KMS-11 (cell line): ENCODE data around the gene TCP10L.

Source experiments
- H2AFZ ChIP-seq: fragments of 200-600 bp; sonication (generic); 2 replicates; pipeline ENCODE4 v1.6.1; 2016; ENCODE audit warnings: antibody characterized with exemption, mixed run types, low read depth
- H3K27ac ChIP-seq: fragments of 200-600 bp; sonication (generic); 2 replicates; pipeline ENCODE4 v1.6.1; 2016; ENCODE audit warnings: mild to moderate bottlenecking, mixed run types
- H3K27me3 ChIP-seq: fragments of 200-600 bp; sonication (generic); 2 replicates; pipeline ENCODE4 v1.6.1; 2017; ENCODE audit warnings: mild to moderate bottlenecking, low read depth, mixed run types, moderate library complexity; ENCODE audit not compliant: insufficient read depth
- H3K36me3 ChIP-seq: fragments of 200-600 bp; sonication (generic); 2 replicates; pipeline ENCODE4 v1.6.1; 2017; ENCODE audit warnings: mild to moderate bottlenecking, mixed run types; ENCODE audit not compliant: insufficient read depth
- H3K4me1 ChIP-seq: fragments of 200-600 bp; sonication (generic); 2 replicates; pipeline ENCODE4 v1.6.1; 2016; ENCODE audit warnings: mild to moderate bottlenecking, low read depth, mixed run types; ENCODE audit not compliant: poor library complexity, severe bottlenecking
- H3K4me2 ChIP-seq: fragments of 200-600 bp; sonication (generic); 2 replicates; pipeline ENCODE4 v1.7.0; 2016; ENCODE audit warnings: mild to moderate bottlenecking, mixed run types
- H3K4me3 ChIP-seq: fragments of 200-600 bp; sonication (generic); IDR thresholded peaks from 2 replicates; pipeline ENCODE4 v1.6.1; 2017; ENCODE audit warnings: low read depth, low read length, mixed read lengths; ENCODE audit not compliant: insufficient read depth
- H3K79me2 ChIP-seq: fragments of 200-600 bp; sonication (generic); 2 replicates; pipeline ENCODE4 v1.6.1; 2016; ENCODE audit warnings: low read depth, mixed run types; ENCODE audit not compliant: insufficient read depth
- H3K9ac ChIP-seq: fragments of 200-600 bp; sonication (generic); 2 replicates; pipeline ENCODE4 v1.6.1; 2016; ENCODE audit warnings: mild to moderate bottlenecking, mixed run types
- H4K20me1 ChIP-seq: fragments of 200-600 bp; sonication (generic); 2 replicates; pipeline ENCODE4 v1.6.1; 2016; ENCODE audit warnings: mild to moderate bottlenecking, mixed run types; ENCODE audit not compliant: insufficient read depth
- TF ChIP-seq, protein P1 (sequence below): fragments of 200-600 bp; sonication (generic); conservative IDR thresholded peaks from 2 replicates; pipeline ENCODE4 v1.6.1; 2017; ENCODE audit warnings: low read depth, mild to moderate bottlenecking, antibody characterized with exemption, low read length, moderate library complexity, mixed read lengths

Gene TCP10L

DNA sequence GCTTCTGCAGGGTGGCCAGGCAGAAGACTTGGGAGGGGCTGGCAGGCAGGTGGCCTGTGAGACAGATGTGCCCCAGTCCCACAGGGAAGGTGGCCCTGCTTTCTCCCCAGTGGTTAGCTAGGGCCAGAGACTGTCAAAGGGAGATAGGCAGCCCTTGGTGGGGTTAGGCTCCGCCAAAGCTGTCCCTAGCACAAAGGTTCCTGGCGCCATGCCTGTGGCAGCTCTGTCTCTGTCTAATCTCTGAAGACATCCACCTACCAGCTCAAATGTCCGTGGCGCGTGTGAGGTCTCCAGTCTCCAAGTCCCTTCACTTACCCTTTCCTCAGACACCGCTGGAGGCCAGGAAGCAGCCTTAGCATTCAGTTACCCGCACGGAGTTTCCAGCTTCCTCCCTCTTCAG lies 17.7 kb downstream of the TCP10L start:
- Histone ChIP-seq H3K4me3 (no peak overlapping the region), H4K20me1 (no peaks in the 10 kb centered on the region), H3K9ac (no peak overlapping the region), H3K4me1 (peaks cover 14% of the 10 kb centered on the region), H3K79me2 (no peaks in the 10 kb centered on the region), H3K27me3 (no peaks in the 10 kb centered on the region), H2AFZ (no peak overlapping the region), H3K27ac (no peak overlapping the region), H3K4me2 (no peak overlapping the region), H3K36me3 (no peaks in the 10 kb centered on the region)
- TF ChIP-seq, protein P1, sequence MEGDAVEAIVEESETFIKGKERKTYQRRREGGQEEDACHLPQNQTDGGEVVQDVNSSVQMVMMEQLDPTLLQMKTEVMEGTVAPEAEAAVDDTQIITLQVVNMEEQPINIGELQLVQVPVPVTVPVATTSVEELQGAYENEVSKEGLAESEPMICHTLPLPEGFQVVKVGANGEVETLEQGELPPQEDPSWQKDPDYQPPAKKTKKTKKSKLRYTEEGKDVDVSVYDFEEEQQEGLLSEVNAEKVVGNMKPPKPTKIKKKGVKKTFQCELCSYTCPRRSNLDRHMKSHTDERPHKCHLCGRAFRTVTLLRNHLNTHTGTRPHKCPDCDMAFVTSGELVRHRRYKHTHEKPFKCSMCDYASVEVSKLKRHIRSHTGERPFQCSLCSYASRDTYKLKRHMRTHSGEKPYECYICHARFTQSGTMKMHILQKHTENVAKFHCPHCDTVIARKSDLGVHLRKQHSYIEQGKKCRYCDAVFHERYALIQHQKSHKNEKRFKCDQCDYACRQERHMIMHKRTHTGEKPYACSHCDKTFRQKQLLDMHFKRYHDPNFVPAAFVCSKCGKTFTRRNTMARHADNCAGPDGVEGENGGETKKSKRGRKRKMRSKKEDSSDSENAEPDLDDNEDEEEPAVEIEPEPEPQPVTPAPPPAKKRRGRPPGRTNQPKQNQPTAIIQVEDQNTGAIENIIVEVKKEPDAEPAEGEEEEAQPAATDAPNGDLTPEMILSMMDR, result no peak

- H3K27me3 ChIP-seq, result no peaks in the 10 kb centered on the region
- H3K36me3 ChIP-seq, result no peaks in the 10 kb centered on the region
- no peak overlapping the region for H3K4me3 ChIP-seq
- TF ChIP-seq, protein P1, result no peak
- H3K4me2 ChIP-seq, result no peak overlapping the region
- no peaks in the 10 kb centered on the region for H4K20me1 ChIP-seq
- H3K4me1 ChIP-seq, result peaks cover 14% of the 10 kb centered on the region
- no peak overlapping the region for H3K27ac ChIP-seq
- no peak overlapping the region for H2AFZ ChIP-seq
- H3K79me2 ChIP-seq, result no peaks in the 10 kb centered on the region
- no peak overlapping the region for H3K9ac ChIP-seq
Observed at GRCh38 chr21:32566741-32567389, 18.5 kb downstream of the TCP10L start.

GRCh38 chr21:32565856-32566465 lies 19.4 kb downstream of the TCP10L start:
- H2AFZ ChIP-seq, result no peak overlapping the region
- H3K4me2 ChIP-seq, result no peak overlapping the region
- no peak overlapping the region for H3K27ac ChIP-seq
- no peaks in the 10 kb centered on the region for H3K27me3 ChIP-seq
- H3K79me2 ChIP-seq, result no peaks in the 10 kb centered on the region
- no peak overlapping the region for H3K4me3 ChIP-seq
- no peak overlapping the region for H3K9ac ChIP-seq
- peaks cover 14% of the 10 kb centered on the region for H3K4me1 ChIP-seq
- TF ChIP-seq, protein P1, result no peak
- no peaks in the 10 kb centered on the region for H4K20me1 ChIP-seq
- no peaks in the 10 kb centered on the region for H3K36me3 ChIP-seq

GRCh38 chr21:32562915-32563314 lies 22.4 kb downstream of the TCP10L start:
- Histone ChIP-seq H3K27ac (no peak overlapping the region), H3K4me2 (no peak overlapping the region), H4K20me1 (no peaks in the 10 kb centered on the region), H2AFZ (no peak overlapping the region), H3K36me3 (no peaks in the 10 kb centered on the region), H3K27me3 (no peaks in the 10 kb centered on the region), H3K79me2 (no peaks in the 10 kb centered on the region), H3K9ac (no peak overlapping the region), H3K4me3 (no peak overlapping the region), H3K4me1 (no peaks in the 10 kb centered on the region)
- TF ChIP-seq, protein P1, result no peak
